Activated naive CD8-positive, alpha-beta T cell (primary cell): ENCODE results near the gene MSH5.
"Not testable (repeated sequence)": the region's sequence is repeated elsewhere in the genome, so short reads cannot be mapped to it uniquely, and the experiment has no call there.

Experiments
- H3K27ac Mint-ChIP-seq: one replicate; pipeline ENCODE4 v1.8.0; 2021; ENCODE audit warnings: mixed read lengths
- H3K27me3 Mint-ChIP-seq: one replicate; pipeline ENCODE4 v1.8.0; 2021; ENCODE audit warnings: mixed read lengths
- H3K36me3 Mint-ChIP-seq: one replicate; pipeline ENCODE4 v1.8.0; 2021; ENCODE audit warnings: mixed read lengths
- H3K4me1 Mint-ChIP-seq: one replicate; pipeline ENCODE4 v1.8.0; 2021; ENCODE audit warnings: low read depth, mixed read lengths
- H3K4me3 Mint-ChIP-seq: one replicate; pipeline ENCODE4 v1.8.0; 2021; ENCODE audit warnings: mild to moderate bottlenecking, mixed read lengths
- H3K9me3 Mint-ChIP-seq: one replicate; pipeline ENCODE4 v1.8.0; 2021; ENCODE audit warnings: low read depth, mixed read lengths

Gene MSH5

GRCh38 chr6:31782126-31782855, 42.5 kb downstream of the MSH5 start:
- H3K4me1 Mint-ChIP-seq = peaks cover 6% of the 10 kb centered on the region

GRCh38 chr6:31784098-31784925, 44.5 kb downstream of the MSH5 start:
- Mint-ChIP-seq H3K27me3 (no peaks in the 10 kb centered on the region), H3K36me3 (peaks cover 12% of the 10 kb centered on the region), H3K9me3 (no peaks in the 10 kb centered on the region), H3K4me1 (no peaks in the 10 kb centered on the region), H3K4me3 (no peak overlapping the region), H3K27ac (no peak overlapping the region)

More at GRCh38 chr6:31782126-31782855, 42.5 kb downstream of the MSH5 start:
- no peak overlapping the region for H3K27ac Mint-ChIP-seq
- H3K9me3 Mint-ChIP-seq = no peaks in the 10 kb centered on the region
- H3K27me3 Mint-ChIP-seq = no peaks in the 10 kb centered on the region
- H3K36me3 Mint-ChIP-seq = peaks cover 12% of the 10 kb centered on the region
- no peak overlapping the region for H3K4me3 Mint-ChIP-seq

DNA sequence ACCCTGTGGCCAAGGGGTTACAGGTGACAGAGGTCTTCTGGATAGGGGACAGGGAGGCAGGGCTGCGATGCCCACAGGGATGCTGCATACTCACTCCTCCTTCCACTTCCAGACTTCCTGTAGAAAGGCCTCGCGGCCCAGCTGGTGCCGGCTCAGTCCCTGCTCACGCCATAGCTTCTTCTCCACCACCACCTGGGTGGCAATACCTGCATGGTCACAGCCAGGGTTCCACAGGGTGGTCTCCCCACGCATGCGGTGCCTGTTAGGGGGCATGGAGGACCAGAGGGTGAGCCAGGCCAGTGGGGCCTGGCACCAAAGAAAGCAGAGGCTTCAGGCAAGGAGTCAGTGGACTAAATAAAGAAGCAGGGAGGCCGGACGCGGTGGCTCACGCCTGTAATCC, 45.7 kb downstream of the MSH5 start:
- no peak overlapping the region for H3K27ac Mint-ChIP-seq
- H3K4me1 Mint-ChIP-seq = peaks cover under 1% of the 10 kb centered on the region
- no peaks in the 10 kb centered on the region for H3K9me3 Mint-ChIP-seq
- no peak overlapping the region for H3K4me3 Mint-ChIP-seq
- peaks cover 14% of the 10 kb centered on the region for H3K36me3 Mint-ChIP-seq
- no peaks in the 10 kb centered on the region for H3K27me3 Mint-ChIP-seq

DNA sequence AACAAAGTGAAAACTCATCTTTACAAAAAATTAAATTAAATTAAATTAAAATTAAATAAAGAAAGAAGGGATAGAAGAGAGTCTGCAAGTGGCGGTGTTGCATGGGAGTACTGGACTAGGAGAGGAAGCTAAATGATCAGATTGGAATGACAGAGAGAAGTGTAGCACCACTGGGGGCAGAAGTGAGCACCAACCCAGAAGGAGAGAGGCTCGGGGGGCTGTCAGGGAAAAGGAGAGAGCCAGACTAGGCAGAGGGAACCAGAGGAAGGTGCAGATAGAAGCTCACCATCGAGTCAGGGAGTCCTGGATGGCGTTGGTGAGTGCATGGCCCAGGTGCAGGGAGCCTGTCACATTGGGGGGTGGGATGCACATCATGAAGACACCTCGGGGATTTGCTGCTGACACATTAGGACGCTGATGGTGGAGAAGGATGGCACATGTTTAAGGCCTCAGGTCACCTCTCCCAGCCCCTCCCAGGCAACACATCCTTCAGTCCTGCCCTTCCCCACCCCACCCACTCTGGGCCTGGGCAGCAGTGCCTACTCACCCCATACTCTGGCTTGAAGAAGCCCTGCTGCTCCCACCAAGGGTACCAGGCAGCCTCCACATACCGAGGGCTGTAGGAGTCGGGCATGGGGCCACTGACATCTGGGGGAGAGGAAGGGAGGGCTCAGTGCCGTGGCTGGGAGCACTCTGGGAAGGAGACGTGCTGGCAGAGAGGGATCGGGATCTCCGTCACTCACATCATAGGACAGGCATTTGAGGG, 51.7 kb downstream of the MSH5 start:
- Mint-ChIP-seq H3K27me3 (no peaks in the 10 kb centered on the region), H3K36me3 (peaks cover 11% of the 10 kb centered on the region), H3K27ac (peak overlapping the region; percentile 34), H3K4me3 (peak overlapping the region; percentile 63), H3K9me3 (no peaks in the 10 kb centered on the region), H3K4me1 (peaks cover 27% of the 10 kb centered on the region)

- Mint-ChIP-seq H3K27ac (no peak overlapping the region), H3K4me1 (peaks cover 29% of the 10 kb centered on the region), H3K4me3 (no peak overlapping the region), H3K36me3 (peaks cover 11% of the 10 kb centered on the region), H3K27me3 (no peaks in the 10 kb centered on the region), H3K9me3 (no peaks in the 10 kb centered on the region)
Observed at GRCh38 chr6:31792090-31792374, 52.2 kb downstream of the MSH5 start.

- no peak overlapping the region for H3K27ac Mint-ChIP-seq
- H3K9me3 Mint-ChIP-seq = no peaks in the 10 kb centered on the region
- H3K4me1 Mint-ChIP-seq = peaks cover 37% of the 10 kb centered on the region
- peaks cover 13% of the 10 kb centered on the region for H3K36me3 Mint-ChIP-seq
- no peaks in the 10 kb centered on the region for H3K27me3 Mint-ChIP-seq
- peak overlapping the region; percentile 88 for H3K4me3 Mint-ChIP-seq
Observed at GRCh38 chr6:31792761-31793171, 53.0 kb downstream of the MSH5 start.

DNA sequence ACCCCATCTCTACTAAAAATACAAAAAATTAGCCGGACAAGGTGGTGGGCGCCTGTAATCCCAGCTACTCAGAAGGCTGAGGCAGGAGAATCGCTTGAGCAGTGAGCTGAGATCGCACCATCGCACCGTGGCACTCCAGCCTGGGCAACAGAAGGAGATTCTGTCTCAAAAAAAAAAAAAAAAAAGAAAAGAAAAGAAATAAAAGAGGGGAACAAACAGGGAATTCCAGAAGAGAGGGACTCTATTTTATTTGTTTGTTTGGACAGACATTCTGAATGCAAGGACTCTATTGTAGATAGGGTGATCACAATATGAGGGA, 54.1 kb downstream of the MSH5 start:
- H3K4me1 Mint-ChIP-seq = peaks cover 44% of the 10 kb centered on the region
- peak overlapping the region; percentile 88 for H3K4me3 Mint-ChIP-seq
- H3K9me3 Mint-ChIP-seq, H3K27me3 Mint-ChIP-seq: not testable (repeated sequence)
- peaks cover 14% of the 10 kb centered on the region for H3K36me3 Mint-ChIP-seq
- peak overlapping the region; percentile 91 for H3K27ac Mint-ChIP-seq

GRCh38 chr6:31794294-31794865, 54.6 kb downstream of the MSH5 start:
- H3K36me3 Mint-ChIP-seq = peaks cover 13% of the 10 kb centered on the region
- H3K4me1 Mint-ChIP-seq = peaks cover 46% of the 10 kb centered on the region
- H3K9me3 Mint-ChIP-seq = no peaks in the 10 kb centered on the region

DNA sequence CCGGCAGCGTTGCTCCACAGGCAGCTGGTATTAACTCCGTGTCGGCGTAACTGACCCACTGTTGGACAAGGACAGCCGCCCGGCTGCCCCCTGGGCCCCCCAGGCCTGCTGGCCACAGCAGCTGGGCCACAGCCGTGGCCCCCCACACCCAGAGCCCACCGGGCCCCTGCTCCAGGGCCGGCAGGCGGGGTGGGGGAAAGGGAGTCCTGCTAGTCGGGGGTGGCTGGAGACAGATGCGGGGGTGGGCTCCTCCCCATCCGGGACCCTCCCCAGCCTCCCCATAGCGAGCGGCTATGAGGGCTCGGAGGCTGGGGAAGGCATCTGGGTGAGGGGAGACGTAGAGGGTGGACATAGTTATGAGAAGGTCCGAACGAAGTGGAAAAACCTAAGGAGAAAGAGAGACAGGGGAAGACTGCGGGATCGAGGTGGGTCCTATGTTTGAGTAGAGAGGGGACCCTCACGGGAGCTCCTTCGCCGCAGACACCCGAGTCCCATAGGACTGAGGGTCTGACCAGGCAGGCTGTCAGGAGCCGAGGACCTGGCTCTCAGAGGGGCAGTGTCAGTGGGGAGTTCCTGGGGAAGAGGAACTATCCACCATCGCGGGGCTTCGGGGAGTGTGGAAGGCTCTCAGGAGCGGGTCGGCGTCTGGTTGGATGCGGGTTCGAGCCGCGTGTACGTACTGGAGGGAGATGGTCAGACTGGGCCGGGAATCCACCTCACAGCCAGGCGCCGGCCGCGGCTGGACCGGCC, 55.2 kb downstream of the MSH5 start:
- H3K36me3 Mint-ChIP-seq = peaks cover 12% of the 10 kb centered on the region
- no peaks in the 10 kb centered on the region for H3K9me3 Mint-ChIP-seq
- peaks cover 46% of the 10 kb centered on the region for H3K4me1 Mint-ChIP-seq
- no peaks in the 10 kb centered on the region for H3K27me3 Mint-ChIP-seq
- H3K27ac Mint-ChIP-seq = peak overlapping the region; percentile 99
- H3K4me3 Mint-ChIP-seq = peak overlapping the region; percentile 88

More at GRCh38 chr6:31794294-31794865, 54.6 kb downstream of the MSH5 start:
- H3K27ac Mint-ChIP-seq = peak overlapping the region; percentile 91
- H3K4me3 Mint-ChIP-seq = peak overlapping the region; percentile 88
- H3K27me3 Mint-ChIP-seq = no peaks in the 10 kb centered on the region

- Mint-ChIP-seq H3K4me1 (peaks cover 43% of the 10 kb centered on the region), H3K4me3 (peak within 1 kb of the TSS; percentile 88), H3K9me3 (no peaks in the 10 kb centered on the region), H3K27ac (peak within 1 kb of the TSS; percentile 99), H3K27me3 (no peaks in the 10 kb centered on the region), H3K36me3 (peaks cover 9% of the 10 kb centered on the region)
Observed at GRCh38 chr6:31795616-31796298, 56.0 kb downstream of the MSH5 start, which contains the start of gene VARS1. VARS1 (minus strand) TSS chr6:31795752; CDS start chr6:31795217, 535 bp downstream.

DNA sequence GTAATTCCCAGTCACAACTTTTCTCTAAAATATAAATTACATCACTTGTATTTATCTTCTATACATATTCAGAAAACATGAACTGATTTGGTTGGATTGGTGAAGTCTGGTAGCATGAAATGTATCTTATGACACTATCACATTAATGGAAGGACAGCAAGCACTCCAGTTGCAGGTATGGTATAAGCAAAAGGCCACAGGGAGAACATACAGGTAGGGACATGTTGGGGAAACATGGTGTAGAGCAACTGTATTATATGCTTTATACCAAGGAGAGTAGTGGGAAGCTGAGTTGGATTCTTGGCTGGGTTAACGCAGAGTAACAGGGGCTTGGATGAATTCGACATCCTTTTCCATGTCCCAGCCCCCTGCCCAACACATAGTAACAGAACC, 57.2 kb downstream of the MSH5 start:
- Mint-ChIP-seq H3K4me3 (peak overlapping the region; percentile 72), H3K27ac (peak overlapping the region; percentile 75), H3K9me3 (no peaks in the 10 kb centered on the region), H3K4me1 (peaks cover 42% of the 10 kb centered on the region), H3K36me3 (peaks cover 6% of the 10 kb centered on the region), H3K27me3 (no peaks in the 10 kb centered on the region)

- no peaks in the 10 kb centered on the region for H3K9me3 Mint-ChIP-seq
- peak overlapping the region; percentile 59 for H3K4me3 Mint-ChIP-seq
- no peaks in the 10 kb centered on the region for H3K27me3 Mint-ChIP-seq
- H3K27ac Mint-ChIP-seq = peak overlapping the region; percentile 83
- peaks cover 6% of the 10 kb centered on the region for H3K36me3 Mint-ChIP-seq
- H3K4me1 Mint-ChIP-seq = peaks cover 37% of the 10 kb centered on the region
Observed at GRCh38 chr6:31797588-31797987, 57.8 kb downstream of the MSH5 start.

DNA sequence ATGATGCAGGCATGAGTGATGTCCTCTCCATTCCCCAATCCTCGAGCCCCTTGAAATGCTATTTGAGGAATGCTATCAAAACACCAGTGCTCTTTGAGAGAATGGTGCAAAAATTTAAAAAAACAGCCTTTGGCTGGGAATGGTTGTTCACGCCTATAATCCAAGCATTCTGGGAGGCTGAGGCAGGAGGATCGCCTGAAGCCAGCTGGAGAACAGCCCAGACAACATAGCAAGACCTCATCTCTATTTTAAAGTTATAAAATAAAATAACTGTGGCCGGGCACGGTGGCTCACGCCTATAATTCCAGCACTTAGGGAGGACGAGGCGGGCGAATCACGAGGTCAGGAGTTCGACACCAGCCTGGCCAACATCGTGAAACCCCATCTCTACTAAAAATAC, 60.0 kb downstream of the MSH5 start:
- H3K36me3 Mint-ChIP-seq = peaks cover 5% of the 10 kb centered on the region
- H3K27me3 Mint-ChIP-seq = no peaks in the 10 kb centered on the region
- H3K4me3 Mint-ChIP-seq = no peak overlapping the region
- H3K27ac Mint-ChIP-seq = no peak overlapping the region
- no peaks in the 10 kb centered on the region for H3K9me3 Mint-ChIP-seq
- peaks cover 28% of the 10 kb centered on the region for H3K4me1 Mint-ChIP-seq
